Fibroblast of the aortic adventitia (primary cell): ENCODE measurements around the gene PNPLA7. TPM values are rescaled to one million over a fixed set of nuclear protein-coding genes. Genes with fewer than 3 reads are reported as not detected.

Experiments used
- DNase-seq: peaks from one replicate; pipeline ENCODE4 v3.0.0-alpha.2; 2010; ENCODE audit warnings: low read depth
- H3K4me3 ChIP-seq: 2 replicates; pipeline ENCODE4 v1.5.1; 2011; ENCODE audit warnings: low read depth, mild to moderate bottlenecking, control low read depth, low read length, moderate library complexity
- total RNA-seq: library from RNA; depleted of rRNA; stranded (reverse); fragments of >200 nt; gene quantifications from 2 replicates; pipeline ENCODE4 v1.2.3, GENCODE V29; 2012; ENCODE audit warnings: low replicate concordance
- TF ChIP-seq, protein P1 (sequence below): IDR thresholded peaks from 2 replicates; pipeline ENCODE4 v1.5.1; 2011; ENCODE audit warnings: mild to moderate bottlenecking, low read length, control low read depth, inconsistent platforms; ENCODE audit not compliant: insufficient read depth

PNPLA7 gene
- total RNA-seq, 1 donor: 0.81 TPM

DNA sequence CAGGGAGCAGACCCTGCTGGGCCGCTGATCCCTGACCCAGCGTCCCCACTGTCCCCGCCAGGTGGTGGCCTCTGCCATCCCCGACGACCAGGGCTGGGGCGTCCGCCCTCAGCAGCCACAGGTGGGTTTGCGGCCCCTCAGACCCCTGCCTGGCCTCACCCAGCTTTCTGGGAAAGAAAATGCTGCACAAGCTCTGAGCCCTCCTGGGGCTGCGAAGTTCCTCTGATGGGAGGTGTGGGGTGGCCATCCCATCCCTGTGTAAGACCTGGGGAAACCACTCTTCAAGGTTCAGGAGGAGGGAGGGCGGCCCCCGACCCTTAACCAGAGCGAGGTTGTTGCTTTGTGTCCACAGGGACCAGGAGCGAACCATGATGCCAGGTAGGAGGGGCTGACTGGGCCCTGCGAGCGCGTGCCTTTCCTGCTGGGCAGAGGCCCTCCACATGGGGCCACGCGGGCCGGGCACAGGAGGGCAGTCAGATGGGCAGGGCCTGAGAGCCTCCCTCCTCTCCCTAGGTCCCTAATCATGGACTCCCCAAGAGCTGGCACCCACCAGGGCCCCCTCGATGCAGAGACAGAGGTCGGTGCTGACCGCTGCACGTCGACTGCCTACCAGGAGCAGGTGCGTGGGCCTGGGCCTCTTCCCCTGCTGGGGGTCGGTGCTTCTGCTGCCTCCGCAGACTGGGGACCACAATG lies 119.3 kb downstream of the PNPLA7 start:
- H3K4me3 ChIP-seq: no peak overlapping the region
- TF ChIP-seq, protein P1, sequence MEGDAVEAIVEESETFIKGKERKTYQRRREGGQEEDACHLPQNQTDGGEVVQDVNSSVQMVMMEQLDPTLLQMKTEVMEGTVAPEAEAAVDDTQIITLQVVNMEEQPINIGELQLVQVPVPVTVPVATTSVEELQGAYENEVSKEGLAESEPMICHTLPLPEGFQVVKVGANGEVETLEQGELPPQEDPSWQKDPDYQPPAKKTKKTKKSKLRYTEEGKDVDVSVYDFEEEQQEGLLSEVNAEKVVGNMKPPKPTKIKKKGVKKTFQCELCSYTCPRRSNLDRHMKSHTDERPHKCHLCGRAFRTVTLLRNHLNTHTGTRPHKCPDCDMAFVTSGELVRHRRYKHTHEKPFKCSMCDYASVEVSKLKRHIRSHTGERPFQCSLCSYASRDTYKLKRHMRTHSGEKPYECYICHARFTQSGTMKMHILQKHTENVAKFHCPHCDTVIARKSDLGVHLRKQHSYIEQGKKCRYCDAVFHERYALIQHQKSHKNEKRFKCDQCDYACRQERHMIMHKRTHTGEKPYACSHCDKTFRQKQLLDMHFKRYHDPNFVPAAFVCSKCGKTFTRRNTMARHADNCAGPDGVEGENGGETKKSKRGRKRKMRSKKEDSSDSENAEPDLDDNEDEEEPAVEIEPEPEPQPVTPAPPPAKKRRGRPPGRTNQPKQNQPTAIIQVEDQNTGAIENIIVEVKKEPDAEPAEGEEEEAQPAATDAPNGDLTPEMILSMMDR: no peak
- DNase-seq: no peak

DNA sequence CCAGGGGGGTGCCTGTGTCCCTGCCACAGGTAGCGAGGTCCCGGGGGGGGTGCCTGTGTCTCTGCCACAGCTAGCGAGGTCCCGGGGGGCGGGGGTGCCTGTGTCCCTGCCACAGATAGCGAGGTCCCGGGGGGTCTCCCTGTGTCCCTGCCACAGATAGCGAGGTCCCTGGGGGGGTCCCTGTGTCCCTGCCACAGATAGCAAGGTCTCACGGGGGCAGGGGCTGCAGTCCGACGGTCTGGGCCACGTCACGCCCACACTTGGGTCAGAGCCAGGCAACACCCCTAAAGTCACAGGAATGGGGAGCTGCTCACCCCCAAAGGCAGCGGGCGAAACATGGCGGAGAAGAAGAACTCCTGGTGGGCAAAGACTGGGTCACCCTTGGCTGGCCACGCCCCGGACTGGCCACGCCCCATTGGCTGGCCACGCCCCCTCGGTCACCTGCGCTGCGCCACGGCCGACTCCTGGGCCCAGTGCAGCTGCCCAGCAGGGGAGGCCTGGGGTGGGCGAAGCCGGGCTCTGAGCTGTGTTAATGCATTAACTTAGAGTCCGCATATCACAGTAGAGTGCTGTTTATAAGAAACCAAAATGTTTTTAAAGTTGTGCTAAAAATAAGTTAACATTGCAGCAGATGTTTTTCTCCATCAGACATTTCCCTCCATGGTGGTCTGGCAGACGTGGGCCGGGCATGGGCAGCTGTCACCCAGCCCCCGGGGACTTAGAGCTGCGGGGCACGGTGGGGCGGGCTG lies 120.1 kb downstream of the PNPLA7 start:
- DNase-seq: no peak
- H3K4me3 ChIP-seq: no peak overlapping the region

DNA sequence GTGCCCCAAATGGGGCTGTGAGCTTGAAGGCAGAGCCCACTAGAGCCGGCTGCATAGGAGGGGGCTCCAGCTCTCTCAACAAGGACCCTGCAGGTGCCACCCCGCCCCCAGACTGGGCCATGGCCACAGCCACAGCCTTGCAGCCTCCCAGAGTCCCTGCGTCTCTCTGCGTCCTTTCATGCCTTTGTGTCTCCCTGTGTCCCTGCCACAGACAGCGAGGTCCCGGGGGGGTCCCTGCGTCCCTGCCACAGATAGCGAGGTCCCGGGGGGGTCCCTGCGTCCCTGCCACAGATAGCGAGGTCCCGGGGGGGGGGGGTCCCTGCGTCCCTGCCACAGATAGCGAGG lies 120.7 kb downstream of the PNPLA7 start:
- TF ChIP-seq, protein P1: no peak
- no peak overlapping the region for H3K4me3 ChIP-seq
- no peak for DNase-seq

More for the DNA sequence above, 120.1 kb downstream of the PNPLA7 start:
- TF ChIP-seq, protein P1: no peak

DNA sequence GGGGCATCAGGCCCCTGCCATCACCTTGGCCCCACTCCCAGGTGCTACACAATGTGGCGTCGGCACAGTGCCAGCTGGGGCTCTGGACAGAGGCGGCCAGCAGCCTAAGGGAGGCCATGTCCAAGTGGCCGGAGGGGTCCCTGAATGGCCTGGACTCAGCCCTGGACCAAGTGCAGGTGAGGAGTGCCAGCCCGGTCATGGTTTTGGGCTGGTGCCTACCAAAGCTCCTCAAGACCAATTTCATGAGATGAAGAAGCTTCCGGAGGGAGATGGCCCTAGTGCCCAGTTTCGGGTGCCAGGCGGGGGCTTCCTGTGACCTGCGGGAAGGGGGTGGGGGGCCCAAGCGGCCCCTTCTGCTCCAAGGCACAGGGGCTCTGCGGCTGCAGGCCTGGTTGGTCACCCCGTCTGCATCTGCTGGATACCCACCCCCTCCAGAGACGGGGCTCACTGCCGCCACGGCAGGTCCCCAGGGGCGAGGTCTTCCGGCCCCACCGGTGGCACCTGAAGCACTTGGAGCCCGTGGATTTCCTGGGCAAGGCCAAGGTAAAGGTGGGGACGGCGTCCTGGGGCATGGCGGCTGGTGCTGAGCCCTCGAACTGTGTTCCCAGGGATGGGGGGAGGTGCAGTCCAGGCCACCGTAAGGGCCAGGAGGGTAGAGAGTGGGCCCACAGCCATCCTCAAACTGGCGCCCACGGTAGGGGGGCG lies 121.2 kb downstream of the PNPLA7 start:
- no peak for DNase-seq
- H3K4me3 ChIP-seq: no peak overlapping the region
- TF ChIP-seq, protein P1: no peak

DNA sequence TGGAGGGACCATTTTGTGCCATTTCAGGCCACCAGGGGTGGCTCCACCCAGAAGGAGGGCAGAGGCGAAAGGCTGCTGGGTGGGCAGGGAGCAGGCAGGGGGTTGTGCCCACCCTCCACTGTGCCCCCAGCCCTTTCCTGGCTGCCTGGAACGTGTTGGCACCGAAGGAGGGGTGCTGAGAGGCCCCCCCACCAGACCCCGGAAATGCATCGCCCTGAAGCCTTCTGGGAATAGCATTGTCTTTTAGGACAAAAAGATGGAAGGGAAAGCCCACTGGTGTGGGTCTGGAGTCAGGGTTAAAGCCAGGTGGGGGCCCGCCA lies 121.9 kb downstream of the PNPLA7 start:
- DNase-seq: no peak
- no peak overlapping the region for H3K4me3 ChIP-seq
- TF ChIP-seq, protein P1: no peak

DNA sequence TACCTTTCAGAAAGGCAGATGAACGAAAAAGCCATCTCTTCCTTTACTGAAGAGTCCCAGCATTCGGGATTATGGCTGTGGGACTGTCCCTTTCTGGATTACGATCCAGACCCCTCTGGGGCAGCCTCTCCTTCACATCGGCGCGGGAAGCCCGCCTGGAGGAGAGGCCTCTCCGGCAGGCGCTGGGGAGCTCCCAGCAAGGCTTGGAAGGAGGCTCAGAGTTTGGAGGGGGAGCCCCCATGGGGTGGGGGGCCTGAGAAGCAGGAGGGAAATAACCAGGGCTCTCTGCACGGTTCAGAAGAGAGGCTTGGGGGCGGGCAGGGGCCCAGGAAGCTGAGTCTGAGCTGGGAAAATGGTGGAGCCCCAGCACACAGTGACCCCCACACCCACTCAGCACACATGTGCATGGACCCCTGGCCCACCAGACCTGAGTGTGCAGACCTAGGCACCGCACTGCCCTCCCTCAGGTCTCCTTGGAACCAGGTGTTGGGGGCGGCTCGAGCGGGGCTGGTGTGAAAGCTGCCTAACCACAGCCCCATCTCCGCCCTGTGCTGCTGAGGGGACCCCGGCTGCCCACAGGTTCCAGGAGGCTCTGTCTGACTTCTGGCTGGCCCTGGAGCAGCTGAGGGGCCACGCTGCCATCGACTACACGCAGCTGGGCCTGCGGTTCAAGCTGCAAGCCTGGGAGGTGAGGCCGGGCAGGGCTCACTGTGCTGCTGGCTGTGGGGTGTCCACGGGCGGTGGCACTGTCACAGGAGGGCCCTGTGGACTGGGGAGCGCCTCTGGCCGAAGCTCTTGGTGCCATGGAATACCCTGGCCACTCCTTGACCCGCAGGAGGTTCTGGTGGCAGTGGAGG lies 122.5 kb downstream of the PNPLA7 start:
- DNase-seq: no peak
- TF ChIP-seq, protein P1: no peak
- H3K4me3 ChIP-seq: no peak overlapping the region
